ENCODE results near the gene ANK3.

ANK3 gene

DNA sequence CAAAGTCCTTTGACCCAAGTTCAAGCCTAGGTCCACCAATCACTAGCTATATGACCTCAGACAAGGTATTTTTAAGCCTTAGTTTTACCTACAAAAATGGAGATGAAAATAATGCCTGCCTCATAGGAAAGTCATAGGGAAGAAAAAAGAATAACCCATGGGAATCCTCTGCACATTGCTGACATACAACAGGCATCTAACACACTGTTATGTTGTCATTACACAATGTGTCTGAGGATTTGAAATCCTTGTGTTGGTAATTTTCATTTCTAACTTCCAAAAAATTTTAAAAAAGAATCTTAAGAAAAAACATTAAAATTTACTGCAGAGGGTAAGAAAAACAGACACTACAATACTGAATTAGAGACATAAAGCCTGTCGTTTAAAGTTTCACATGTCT is 5.7 kb downstream of the ANK3 start:
- DNase-seq (ENCODE audit: low read depth, low spot score): no peak
- peak overlapping the region; percentile 35 for H3K27ac ChIP-seq

- peak overlapping the region; percentile 44 for H3K27ac ChIP-seq
- peak; percentile 58 for DNase-seq (ENCODE audit: low read depth, low spot score)
Measured at GRCh38 chr10:60382946-60383681, 6.6 kb downstream of the ANK3 start.

- H3K27ac ChIP-seq: no peak overlapping the region
- no peak for DNase-seq (ENCODE audit: low read depth, low spot score)
Measured at GRCh38 chr10:60380781-60381180, 8.9 kb downstream of the ANK3 start.

DNA sequence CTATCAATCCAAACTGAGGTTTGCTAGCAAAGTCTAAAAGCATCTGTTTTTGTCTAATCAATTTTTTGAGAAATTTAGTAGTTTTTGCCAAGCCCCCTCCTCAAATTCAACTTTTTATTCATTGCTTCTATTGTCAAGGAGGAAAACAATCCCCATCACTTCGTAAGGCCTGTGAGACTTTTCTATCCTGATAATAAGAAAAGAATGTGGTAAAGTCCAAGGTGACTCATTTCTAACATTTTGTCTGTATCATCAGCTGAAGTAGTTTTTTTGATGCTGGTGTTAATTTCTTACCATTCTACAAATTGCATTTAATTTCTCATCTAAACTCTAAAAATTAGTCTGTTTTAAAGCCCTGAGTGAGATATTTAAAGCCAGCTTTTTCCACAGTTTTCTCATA is 11.7 kb downstream of the ANK3 start:
- DNase-seq (ENCODE audit: low read depth, low spot score): no peak
- H3K27ac ChIP-seq: no peak overlapping the region

GRCh38 chr10:60377042-60377352 is 12.7 kb downstream of the ANK3 start:
- no peak overlapping the region for H3K27ac ChIP-seq
- DNase-seq (ENCODE audit: low read depth, low spot score): no peak

GRCh38 chr10:60376221-60377041 is 13.2 kb downstream of the ANK3 start:
- no peak for DNase-seq (ENCODE audit: low read depth, low spot score)
- H3K27ac ChIP-seq: no peak overlapping the region

- no peak overlapping the region for H3K27ac ChIP-seq
- DNase-seq (ENCODE audit: low read depth, low spot score): no peak
Measured at GRCh38 chr10:60375293-60376004, 14.2 kb downstream of the ANK3 start.

GRCh38 chr10:60374836-60375235 is 14.8 kb downstream of the ANK3 start:
- DNase-seq (ENCODE audit: low read depth, low spot score): no peak
- H3K27ac ChIP-seq: no peak overlapping the region

- no peak overlapping the region for H3K27ac ChIP-seq
- DNase-seq (ENCODE audit: low read depth, low spot score): no peak
Measured at GRCh38 chr10:60372436-60372835, 17.2 kb downstream of the ANK3 start.

- no peak for DNase-seq (ENCODE audit: low read depth, low spot score)
- H3K27ac ChIP-seq: no peak overlapping the region
Measured at GRCh38 chr10:60369547-60369930, 20.1 kb downstream of the ANK3 start.

DNA sequence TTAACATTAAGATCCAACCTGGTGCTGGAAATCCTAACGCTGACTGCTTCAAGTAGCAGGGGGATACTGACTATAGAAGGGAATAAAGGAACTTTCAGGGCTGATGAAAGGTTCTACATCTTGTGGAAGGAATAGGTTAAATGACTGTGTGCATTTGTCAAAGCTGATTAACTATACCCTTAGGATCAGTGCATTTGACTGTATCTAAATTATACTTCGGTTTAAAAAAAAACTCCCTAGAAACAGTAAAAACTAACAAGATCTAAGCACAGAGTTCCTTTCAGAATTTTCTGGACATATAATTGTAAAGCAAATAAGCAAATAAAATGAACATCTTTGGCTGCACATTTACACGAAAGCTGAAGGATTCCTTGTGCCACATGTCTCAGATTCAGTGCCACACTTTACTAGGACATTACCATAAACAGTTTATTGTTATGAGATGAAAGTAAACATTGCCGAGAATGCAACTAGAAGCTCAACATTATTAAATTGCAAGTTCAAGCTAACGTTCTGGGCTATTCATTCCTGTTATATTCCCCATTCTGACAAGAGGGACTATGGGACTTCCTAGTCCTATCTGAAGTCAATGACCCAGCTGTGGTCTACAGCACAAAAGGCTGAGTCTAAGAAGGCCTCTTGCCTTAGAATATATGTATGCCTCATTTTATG is 20.7 kb downstream of the ANK3 start:
- no peak for DNase-seq (ENCODE audit: low read depth, low spot score)
- H3K27ac ChIP-seq: no peak overlapping the region

- no peak for DNase-seq (ENCODE audit: low read depth, low spot score)
Measured at GRCh38 chr10:60367901-60368300, 21.8 kb downstream of the ANK3 start.

GRCh38 chr10:60367431-60367830 is 22.2 kb downstream of the ANK3 start:
- no peak overlapping the region for H3K27ac ChIP-seq
- no peak for DNase-seq (ENCODE audit: low read depth, low spot score)

More at GRCh38 chr10:60367901-60368300, 21.8 kb downstream of the ANK3 start:
- H3K27ac ChIP-seq: no peak overlapping the region

- H3K27ac ChIP-seq: no peak overlapping the region
- no peak for DNase-seq (ENCODE audit: low read depth, low spot score)
Measured at GRCh38 chr10:60367024-60367423, 22.7 kb downstream of the ANK3 start.

GRCh38 chr10:60363187-60363586 is 26.5 kb downstream of the ANK3 start:
- H3K27ac ChIP-seq: no peak overlapping the region
- DNase-seq (ENCODE audit: low read depth, low spot score): no peak

- DNase-seq (ENCODE audit: low read depth, low spot score): no peak
- H3K27ac ChIP-seq: no peak overlapping the region
Measured at GRCh38 chr10:60362461-60362860, 27.2 kb downstream of the ANK3 start.

DNA sequence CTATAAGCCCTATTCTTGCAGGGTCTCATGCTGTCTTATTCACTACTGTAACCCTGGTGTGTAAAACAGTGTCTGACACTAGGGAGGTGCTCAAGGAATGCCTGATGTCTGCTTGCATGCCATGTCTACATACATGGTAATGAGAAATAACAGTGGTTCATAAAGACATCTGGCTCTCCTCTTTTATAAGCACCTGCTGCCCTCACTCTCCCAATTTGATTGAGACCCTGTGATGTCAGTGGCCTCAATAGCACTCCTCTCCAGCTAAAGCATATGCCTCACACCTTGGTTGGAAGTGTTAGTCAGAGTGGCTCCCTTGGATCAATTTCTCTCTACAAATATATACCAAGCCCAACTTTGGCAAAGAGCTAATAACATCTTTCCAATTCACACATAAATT is 30.6 kb downstream of the ANK3 start:
- no peak overlapping the region for H3K27ac ChIP-seq
- no peak for DNase-seq (ENCODE audit: low read depth, low spot score)

DNA sequence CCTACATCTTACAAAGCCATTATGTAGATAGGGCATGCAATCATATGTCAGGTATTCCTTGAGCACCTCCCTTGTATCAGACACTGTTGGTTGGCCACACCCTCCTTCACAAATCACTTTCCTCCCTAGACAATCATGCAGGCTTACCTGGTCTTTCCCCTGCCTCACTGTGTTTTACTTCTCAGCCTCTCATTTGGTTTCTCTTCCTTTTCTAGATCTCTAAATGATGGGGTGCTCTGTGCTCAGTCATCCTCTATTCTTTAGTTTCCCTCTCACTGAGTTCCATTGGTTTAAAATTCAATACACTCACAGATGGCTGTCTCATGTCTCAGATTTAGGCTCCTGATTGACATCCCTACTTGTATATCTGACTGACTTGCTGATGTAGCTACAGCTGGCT is 31.4 kb downstream of the ANK3 start:
- H3K27ac ChIP-seq: no peak overlapping the region
- DNase-seq (ENCODE audit: low read depth, low spot score): no peak

DNA sequence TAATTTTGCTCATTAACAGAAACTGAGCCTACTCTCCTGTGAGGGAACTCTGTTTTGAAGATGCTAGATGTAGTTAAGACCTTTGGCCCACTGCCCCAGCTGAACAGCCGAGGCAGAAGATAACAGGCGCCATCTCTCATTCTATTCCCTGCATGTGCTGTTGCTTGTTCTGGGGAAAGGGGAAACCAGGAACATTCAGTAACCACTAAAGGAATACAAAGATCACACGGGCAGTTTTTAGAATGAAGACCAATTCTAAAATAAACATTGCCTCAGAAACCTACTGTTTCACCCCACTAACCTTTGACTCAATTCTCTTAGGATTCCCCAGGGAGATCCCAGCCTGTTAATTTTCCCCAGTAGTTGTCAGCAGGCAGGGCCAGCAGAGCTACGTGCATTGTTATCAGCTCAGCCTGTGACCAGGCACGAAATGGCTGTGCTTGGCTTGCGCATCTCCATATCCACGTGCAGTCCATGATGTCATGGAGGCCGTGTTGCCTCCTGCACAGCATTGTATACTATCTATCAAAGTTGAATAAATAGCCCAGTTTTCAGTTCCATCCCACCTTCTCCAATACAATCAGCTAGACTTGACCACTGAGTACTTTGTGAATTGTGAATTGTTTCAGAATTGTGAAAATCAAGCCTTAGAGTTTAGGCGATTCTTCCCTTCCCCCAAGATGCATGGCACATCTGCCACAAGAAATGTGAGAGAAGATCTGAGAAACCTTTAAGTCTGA is 36.0 kb downstream of the ANK3 start:
- no peak for DNase-seq (ENCODE audit: low read depth, low spot score)
- no peak overlapping the region for H3K27ac ChIP-seq

DNA sequence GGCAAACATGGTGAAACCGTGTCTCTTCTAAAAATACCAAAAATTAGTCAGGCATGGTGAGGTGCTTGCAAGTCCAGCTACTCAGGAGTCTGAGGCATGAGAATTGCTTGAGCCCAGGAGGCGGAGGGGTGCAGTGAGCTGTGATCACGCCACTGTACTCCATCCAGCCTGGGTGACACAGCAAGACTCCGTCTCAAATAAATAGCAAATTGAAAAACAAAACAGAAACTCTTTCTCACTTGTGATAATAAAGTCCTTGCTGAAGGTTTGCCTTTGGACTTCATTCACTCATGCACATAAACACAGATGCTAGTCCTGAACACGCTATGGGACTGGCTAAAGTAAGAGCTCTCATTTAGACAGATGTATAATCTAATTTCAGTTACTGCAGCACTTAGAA is 37.6 kb downstream of the ANK3 start:
- no peak overlapping the region for H3K27ac ChIP-seq
- DNase-seq (ENCODE audit: low read depth, low spot score): no peak
